T-helper 9 cell (primary cell): Measurements from ENCODE around the gene TRAF3IP3.

Experiments used
- DNase-seq: peaks from one replicate; pipeline ENCODE4 v3.0.0-alpha.2; 2020

Gene TRAF3IP3

GRCh38 chr1:209802117-209802779 is 46.4 kb downstream of the TRAF3IP3 start:
- DNase-seq = no peak

- no peak for DNase-seq
Measured at GRCh38 chr1:209802780-209803152, 46.9 kb downstream of the TRAF3IP3 start.

GRCh38 chr1:209803568-209803967 is 47.7 kb downstream of the TRAF3IP3 start:
- DNase-seq = no peak

- DNase-seq = no peak
Measured at GRCh38 chr1:209805341-209805781, 49.5 kb downstream of the TRAF3IP3 start.

- DNase-seq = peak; percentile 71
Measured at GRCh38 chr1:209805875-209806760, 50.3 kb downstream of the TRAF3IP3 start, which contains the start of gene IRF6. Gene IRF6 (minus strand): TSS chr1:209806142. CDS start chr1:209801413, 4,729 bp downstream.

GRCh38 chr1:209807509-209807908 is 51.7 kb downstream of the TRAF3IP3 start:
- DNase-seq = no peak

GRCh38 chr1:209808059-209808581 is 52.3 kb downstream of the TRAF3IP3 start:
- DNase-seq = no peak

GRCh38 chr1:209809611-209810010 is 53.8 kb downstream of the TRAF3IP3 start:
- no peak for DNase-seq

- no peak for DNase-seq
Measured at GRCh38 chr1:209810783-209811182, 54.9 kb downstream of the TRAF3IP3 start.

GRCh38 chr1:209813902-209814301 is 58.0 kb downstream of the TRAF3IP3 start:
- no peak for DNase-seq

- DNase-seq = no peak
Measured at GRCh38 chr1:209815490-209815889, 59.6 kb downstream of the TRAF3IP3 start.

GRCh38 chr1:209815931-209816341 is 60.1 kb downstream of the TRAF3IP3 start:
- no peak for DNase-seq

GRCh38 chr1:209816923-209817322 is 61.1 kb downstream of the TRAF3IP3 start:
- no peak for DNase-seq

GRCh38 chr1:209817691-209818090 is 61.8 kb downstream of the TRAF3IP3 start:
- DNase-seq = no peak

- no peak for DNase-seq
Measured at GRCh38 chr1:209819058-209819457, 63.2 kb downstream of the TRAF3IP3 start.

GRCh38 chr1:209820986-209821385 is 65.1 kb downstream of the TRAF3IP3 start:
- no peak for DNase-seq

- DNase-seq = no peak
Measured at GRCh38 chr1:209822706-209823105, 66.9 kb downstream of the TRAF3IP3 start.

- no peak for DNase-seq
Measured at GRCh38 chr1:209823143-209824041, 67.5 kb downstream of the TRAF3IP3 start.

- no peak for DNase-seq
Measured at GRCh38 chr1:209825591-209826434, 70.0 kb downstream of the TRAF3IP3 start.

GRCh38 chr1:209827384-209828262 is 71.8 kb downstream of the TRAF3IP3 start, which contains the start of gene UTP25:
Gene UTP25 (plus strand): TSS chr1:209827972. CDS start chr1:209828064, 92 bp downstream.
- DNase-seq = peak; percentile 84
